Epithelial cell of esophagus (primary cell): ENCODE data around the gene XK.

ENCODE experiments used
- DNase-seq: peaks from one replicate; pipeline ENCODE4 v3.0.0; 2010; ENCODE audit warnings: low read depth
- H3K4me3 ChIP-seq: 2 replicates; pipeline ENCODE4 v1.5.1; 2011; ENCODE audit warnings: mild to moderate bottlenecking, low read length, control low read depth
- CTCF ChIP-seq: IDR thresholded peaks from 2 replicates; pipeline ENCODE4 v1.5.1; 2011; ENCODE audit warnings: low read depth, mild to moderate bottlenecking, low read length, control low read depth, inconsistent platforms; ENCODE audit not compliant: insufficient read depth; ENCODE audit errors: missing control alignments

The XK gene

DNA sequence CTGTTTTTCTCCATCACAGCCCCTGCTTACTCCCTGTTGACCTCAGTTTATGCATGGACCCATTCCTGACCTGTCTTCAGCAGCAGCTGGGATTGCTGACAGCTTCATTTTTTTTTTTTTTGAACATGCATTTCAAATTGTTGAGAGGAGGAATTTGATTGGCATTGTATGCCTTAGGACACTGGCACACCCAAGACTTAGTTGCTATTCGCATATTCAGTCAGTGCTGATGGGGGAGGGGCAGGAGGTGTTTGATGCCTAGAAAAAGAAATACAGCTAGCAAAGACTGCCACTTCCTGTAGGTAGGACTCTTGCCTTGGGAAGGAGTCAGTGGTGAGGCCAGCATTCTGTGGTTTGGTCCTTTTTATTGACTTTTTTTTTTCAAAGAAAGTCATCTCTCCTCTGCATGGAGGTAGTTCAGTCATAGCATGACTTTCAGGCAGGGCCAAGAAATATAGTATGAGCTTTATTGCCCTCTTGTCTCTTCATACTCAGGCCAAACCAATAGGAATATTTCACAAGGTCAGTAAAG, 33.6 kb upstream of the XK start:
- DNase-seq = peak; percentile 20
- TF ChIP-seq CTCF = no peak
- no peak overlapping the region for H3K4me3 ChIP-seq

DNA sequence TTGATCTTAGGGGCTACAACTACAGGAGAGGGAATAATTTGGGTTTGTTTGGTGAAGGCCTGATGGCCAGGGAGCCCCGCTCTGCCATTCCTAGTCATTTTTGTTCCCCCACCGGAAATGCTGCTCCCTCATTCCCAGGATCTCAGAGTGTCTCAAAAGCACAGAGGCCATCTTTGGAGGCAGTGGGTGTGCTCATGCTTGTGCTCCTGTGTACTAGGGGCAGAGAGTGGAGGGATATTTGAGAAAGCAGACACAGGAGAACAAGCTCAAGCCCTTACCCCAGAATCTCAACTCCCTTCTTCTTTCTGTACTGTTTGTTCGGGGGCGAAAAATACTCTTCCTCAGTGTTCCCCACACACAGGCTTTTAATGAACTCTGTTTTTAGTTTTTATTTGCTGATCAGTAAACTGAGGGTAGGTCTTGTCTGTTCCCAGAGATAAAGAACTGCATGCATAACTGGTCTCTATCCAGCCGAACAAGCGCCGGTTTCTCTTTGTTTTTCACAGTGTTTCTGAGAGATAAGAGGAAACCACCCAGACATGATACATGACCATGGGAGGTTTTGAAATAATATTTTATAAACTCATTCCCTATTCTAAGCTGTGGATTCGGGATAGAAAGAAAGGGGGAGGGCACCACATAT, 32.9 kb upstream of the XK start:
- no peak overlapping the region for H3K4me3 ChIP-seq
- no peak for TF ChIP-seq CTCF
- no peak for DNase-seq

- no peak for DNase-seq
- TF ChIP-seq CTCF = no peak
- no peak overlapping the region for H3K4me3 ChIP-seq
Observed at GRCh38 chrX:37653397-37654085, 32.0 kb upstream of the XK start.

GRCh38 chrX:37658343-37659030, 27.1 kb upstream of the XK start:
- no peak for DNase-seq
- no peak overlapping the region for H3K4me3 ChIP-seq
- TF ChIP-seq CTCF = no peak

- H3K4me3 ChIP-seq = no peak overlapping the region
- TF ChIP-seq CTCF = no peak
- no peak for DNase-seq
Observed at GRCh38 chrX:37659047-37659446, 26.5 kb upstream of the XK start.

DNA sequence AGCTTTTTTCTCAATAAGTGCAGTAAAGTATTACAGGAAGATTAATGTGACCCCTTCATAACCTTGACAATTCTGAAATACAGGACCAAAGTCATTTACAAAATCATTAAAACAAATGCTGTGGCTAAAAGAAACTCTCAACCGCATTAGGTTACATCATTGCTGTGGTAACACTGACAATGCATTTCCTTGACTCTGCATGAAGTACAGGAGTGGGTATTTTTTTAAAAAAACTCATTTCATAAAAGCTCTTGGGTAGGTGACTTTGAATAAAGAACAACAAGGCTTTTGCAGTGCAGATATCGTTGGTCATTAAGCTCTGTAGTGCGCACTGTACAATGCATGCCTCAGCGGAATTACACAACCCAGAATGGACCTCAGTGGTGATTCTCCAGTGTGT, 23.4 kb upstream of the XK start:
- H3K4me3 ChIP-seq = no peak overlapping the region
- no peak for TF ChIP-seq CTCF
- DNase-seq = no peak
